Stimulated activated CD8-positive, alpha-beta memory T cell treated with anti-CD3 and anti-CD28 coated beads, Interleukin-4, amount 100 ng/mL, for 4 hours (primary cell): ENCODE measurements around the gene MTPN.

ENCODE experiments used
- DNase-seq, 2 donors: peaks; one replicate each; pipeline ENCODE4 v3.0.0-alpha.2; 2020; ENCODE audit warnings: low read depth in 2 of 2, low spot score in 1 of 2

The MTPN gene

GRCh38 chr7:135957627-135958026, 19.5 kb downstream of the MTPN start:
- no peak for DNase-seq

- DNase-seq = no peak
Observed at GRCh38 chr7:135956393-135956792, 20.8 kb downstream of the MTPN start.

GRCh38 chr7:135950972-135951371, 26.2 kb downstream of the MTPN start:
- no peak for DNase-seq

DNA sequence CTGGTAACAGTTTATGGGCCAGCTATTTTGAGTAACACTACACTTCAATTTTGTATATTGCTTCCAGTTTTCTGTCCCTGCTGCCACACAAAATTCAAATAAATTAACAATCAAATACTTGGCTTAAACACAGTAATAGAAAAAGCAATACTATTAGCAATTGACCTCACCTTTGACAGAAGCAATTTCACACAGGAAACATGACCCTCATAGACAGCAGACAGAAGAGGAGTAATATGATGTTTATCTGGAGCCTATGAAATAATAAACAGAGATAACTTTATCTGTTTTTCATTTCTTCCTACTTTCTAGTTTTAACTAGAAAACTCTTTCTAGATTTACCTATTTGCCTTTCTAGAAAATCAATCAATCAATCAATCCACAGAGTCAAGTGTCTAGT, 26.7 kb downstream of the MTPN start:
- no peak for DNase-seq

DNA sequence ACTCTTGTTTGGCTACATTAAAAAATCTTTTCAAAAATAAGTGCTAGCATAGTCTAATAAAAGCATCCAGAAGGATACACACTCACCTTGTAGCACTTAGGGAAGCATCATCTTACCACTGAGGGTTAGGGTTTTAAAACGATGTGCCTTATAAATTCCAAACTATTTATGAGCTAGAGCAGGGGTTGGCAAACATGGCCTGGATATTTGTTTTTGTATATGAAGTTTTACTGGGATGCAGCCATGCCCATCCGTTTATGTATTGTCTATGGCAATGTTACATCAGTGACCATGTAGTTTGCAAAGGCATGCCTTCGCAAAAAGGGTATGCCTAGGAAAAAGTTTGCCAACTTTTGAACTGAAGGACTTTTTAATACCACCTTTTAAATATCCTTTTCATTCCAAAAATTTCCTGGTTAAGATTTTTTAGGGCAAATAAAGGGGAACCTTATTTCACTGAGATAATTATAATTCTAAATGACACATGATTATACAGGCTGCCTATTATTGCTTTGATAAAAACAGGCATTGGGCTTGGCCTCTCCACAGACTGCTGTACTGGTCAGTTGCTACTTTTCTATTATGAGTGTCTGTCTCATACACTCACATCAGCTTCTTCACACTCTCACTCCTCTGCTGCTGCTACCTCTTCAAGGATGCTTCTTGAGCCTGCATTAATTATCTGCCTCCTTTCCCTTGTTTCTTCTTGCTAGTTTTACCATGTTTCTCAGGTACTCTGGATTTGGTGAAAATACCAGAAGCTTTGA, 30.7 kb downstream of the MTPN start:
- DNase-seq = no peak

DNA sequence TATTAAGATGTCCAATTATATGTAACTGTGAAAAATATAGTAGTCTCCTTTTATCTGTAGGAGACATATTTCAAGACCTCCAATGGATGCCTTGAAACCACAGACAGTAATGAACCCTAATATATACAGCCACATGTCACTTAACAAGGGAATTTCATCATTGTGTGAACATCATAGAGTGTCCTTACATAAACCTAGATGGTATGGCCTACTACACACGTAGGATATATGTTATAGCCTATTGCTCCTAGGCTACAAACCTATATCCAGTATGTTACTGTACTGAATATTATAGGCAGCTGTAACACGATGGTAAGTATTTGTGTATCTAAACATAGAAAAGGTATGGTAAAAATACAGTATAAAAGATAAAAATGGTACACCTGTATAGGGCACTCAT, 32.4 kb downstream of the MTPN start:
- DNase-seq = no peak

DNA sequence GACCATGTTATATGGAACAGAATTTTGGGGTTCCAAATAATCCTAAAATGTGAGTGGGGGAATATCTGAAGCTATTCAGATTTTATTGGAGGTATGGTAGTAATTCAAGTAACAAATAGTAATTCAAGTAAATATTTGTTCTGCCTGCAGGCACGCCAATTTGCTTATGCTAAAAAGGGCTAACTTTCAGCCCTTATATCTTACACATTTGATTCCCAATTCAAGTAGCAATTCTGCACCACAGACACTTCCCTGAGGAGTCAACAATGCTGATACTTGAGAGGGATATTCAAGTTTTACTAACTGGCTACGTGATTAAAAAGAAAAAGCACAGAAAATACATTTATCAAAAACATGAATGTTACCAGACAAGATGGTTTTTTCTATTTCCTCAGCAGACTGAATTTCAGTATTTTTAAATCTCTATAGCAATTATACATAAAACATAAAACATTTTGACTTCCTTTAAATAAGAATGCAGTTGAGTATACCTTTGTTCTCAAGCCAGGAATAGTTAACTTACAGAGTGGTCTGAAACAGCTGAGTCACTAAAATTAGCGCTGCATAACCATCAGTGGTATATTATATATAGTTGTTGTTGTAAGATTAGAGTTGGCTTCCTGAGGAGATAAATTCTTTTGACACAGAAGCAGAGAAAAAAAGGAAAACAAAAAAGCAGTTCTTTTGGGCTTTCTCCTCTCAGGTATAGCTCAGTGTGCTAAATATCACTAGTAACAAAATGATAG, 33.9 kb downstream of the MTPN start:
- DNase-seq = no peak

GRCh38 chr7:135942614-135943013, 34.5 kb downstream of the MTPN start:
- DNase-seq = no peak

- no peak for DNase-seq
Observed at GRCh38 chr7:135940077-135941075, 36.8 kb downstream of the MTPN start.

DNA sequence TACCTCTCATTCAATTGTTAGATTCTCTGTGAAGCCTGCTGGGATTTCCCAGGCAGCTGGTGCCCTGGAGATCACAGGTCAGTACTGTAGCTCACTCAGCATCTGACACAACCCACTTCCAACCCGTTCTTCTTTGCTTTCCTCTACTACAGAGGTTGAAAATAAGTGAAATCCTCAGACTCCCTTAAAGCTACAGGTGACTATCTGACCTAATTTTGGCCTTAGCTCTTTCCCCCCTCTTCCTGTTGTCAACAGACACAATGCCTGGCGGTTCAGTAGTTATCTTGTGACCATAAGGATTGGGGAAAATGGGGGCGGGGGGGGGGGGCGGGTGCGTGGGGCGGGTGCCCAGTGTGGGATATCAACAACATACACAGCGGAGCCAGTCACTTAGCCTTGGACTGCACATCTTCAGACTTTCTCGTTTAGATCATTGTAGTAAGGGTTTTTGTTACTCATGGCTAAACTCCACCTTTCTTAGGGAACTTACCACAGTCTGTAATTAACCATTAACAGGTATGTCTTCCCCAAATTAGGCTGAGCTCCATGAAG, 37.8 kb downstream of the MTPN start:
- DNase-seq = no peak

GRCh38 chr7:135938563-135938962, 38.6 kb downstream of the MTPN start:
- no peak for DNase-seq

GRCh38 chr7:135938086-135938485, 39.1 kb downstream of the MTPN start:
- DNase-seq = no peak

GRCh38 chr7:135936497-135937217, 40.5 kb downstream of the MTPN start:
- no peak for DNase-seq

DNA sequence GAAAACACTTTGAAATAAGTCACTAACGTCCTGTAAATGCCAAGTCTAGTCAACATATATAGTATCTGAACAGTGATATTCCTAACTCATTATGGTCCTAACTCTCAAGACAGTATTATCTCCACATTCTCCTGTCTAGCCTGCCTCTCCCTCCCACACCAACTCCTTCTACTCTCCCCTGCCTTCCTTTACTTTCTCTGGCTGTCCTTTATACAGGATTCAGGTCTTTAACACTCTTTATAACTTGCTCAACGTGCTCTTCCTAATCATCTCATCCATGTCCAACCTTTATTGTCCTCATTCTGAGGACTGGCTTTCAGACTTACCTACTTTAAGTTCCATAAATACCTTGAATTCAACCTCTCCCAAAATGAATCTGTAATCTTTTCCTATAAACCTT, 42.5 kb downstream of the MTPN start:
- DNase-seq = no peak

DNA sequence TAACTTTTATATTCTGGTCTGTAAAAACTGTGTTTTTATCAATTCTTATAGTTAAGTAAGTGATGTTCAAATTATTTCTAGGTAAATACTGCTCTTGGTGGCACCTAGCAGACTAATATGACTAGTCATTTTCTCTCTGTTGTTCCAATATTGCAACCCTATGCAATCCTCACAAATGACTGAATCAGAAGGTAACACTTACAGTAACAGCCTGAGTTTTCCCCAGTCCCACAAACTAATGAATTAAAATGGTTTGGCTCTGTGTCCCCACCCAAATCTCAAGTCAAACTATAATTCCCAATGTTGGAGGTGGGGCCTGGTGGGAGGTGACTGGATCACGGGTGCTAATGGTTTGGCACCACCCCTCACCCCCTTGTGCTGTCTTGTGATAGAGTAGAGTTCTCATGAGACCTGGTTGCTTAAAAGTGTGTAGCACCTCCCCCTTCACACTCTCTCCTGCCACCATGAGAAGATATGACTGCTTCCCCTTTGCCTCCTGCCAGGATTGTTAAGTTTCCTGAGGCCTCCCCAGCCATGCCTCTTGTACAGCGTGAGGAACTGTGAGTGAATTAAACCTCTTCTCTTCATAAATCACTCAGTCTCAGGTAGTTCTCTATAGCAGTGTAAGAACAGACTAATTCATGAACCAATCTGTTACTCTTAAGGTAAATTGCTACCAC, 43.5 kb downstream of the MTPN start:
- DNase-seq = no peak

GRCh38 chr7:135932131-135932530, 45.0 kb downstream of the MTPN start:
- no peak for DNase-seq

DNA sequence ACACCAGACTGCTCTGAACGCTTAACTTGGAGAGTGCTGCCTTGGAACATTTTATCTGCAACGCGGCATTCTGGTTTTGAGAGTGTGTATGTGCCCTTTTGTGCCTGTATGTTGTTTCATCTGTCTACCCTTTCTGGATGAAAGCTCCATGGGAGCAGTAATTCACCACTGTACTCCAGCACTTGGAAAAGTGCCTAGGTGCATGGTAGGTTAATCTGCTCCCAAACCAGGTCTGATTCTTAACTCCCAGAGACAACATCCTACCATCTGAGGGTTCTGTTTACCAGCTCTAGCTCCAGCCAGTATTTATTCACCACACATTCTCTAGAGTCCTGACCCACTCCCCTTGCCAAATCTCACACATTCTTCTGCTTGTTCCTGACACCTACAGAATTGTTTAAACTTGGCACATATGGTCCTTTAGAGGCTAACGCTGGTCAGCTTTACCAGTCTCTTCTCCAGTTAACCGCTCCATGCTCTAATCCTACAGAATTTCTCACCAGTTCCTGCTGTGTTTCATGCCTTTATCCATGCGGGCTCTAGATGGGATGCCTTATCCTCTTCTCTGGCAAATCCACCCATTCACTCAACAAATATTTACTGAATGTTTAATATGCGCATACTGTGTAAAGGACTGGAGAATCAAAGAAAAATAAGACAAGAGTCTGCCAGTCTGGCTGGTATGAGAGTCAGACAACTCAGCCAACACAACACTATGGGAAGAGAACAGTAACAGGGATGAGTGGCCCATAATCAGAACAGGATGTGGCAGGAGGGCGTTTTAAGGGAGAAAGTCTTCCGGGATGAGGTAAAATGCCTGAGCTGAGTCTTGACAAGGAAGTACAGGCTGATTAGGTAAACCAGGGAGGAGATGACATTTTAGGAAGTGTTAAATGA, 46.3 kb downstream of the MTPN start:
- DNase-seq = no peak

- no peak for DNase-seq
Observed at GRCh38 chr7:135929722-135930141, 47.4 kb downstream of the MTPN start.

DNA sequence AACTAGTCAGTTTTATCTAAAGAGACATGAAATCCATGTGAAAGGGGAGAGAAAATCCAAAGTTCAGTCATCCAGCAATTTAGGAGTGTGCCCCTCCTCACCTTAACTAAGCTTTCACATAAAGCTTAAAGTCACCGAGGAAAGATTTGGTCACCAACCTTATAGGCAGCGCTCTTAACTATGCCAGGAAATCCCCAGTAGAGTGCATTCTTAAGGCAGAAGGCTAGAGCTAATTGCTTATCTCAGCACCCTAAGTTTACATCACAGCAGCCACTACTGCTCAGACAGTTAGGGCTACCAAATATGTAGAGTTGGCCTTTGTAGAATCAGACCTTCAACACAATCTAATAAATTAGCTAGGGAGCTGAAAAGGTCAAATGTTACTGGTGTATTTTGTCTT, 47.9 kb downstream of the MTPN start:
- no peak for DNase-seq
